ENCODE data around the gene ULBP2. TPM values are rescaled to one million over a fixed set of nuclear protein-coding genes. Genes with fewer than 3 reads are reported as not detected.

ULBP2 gene
- total RNA-seq, 1 experiment from 2014 or later, result not detected

GRCh38 chr6:149922642-149923326 lies 19.0 kb upstream of the ULBP2 start, which contains the start of gene RAET1G:
RAET1G (minus strand) TSS chr6:149923121; CDS start chr6:149923010, 111 bp downstream.
- peaks cover 19% of the 10 kb centered on the region for H3K23me2 ChIP-seq (ENCODE audit: insufficient read length, low read depth, low read length, poor library complexity, severe bottlenecking)
- no peaks in the 10 kb centered on the region for H4K20me1 ChIP-seq (ENCODE audit: control insufficient read depth, insufficient read depth, insufficient read length)
- WGBS (ENCODE audit: extremely low coverage, insufficient read length, low lambda C conversion rate), result no CpG with 5 or more reads among the region's 40 CpGs
- no peaks in the 10 kb centered on the region for H3K9me3 ChIP-seq (ENCODE audit: control insufficient read depth, low read depth, low read length)
- Mint-ChIP-seq H3K36me3 (ENCODE audit: insufficient read depth in 1 of 3, low read depth in 3 of 3) (no peaks in the 10 kb centered on the region; a peak in 1 of 7 replicates), H3K27me3 (ENCODE audit: low read depth) (peaks cover 94% of the 10 kb centered on the region), H3K27ac (no peak within 1 kb of the TSS; a peak in 1 of 7 replicates), H3K4me1 (peaks cover 12 to 19% of the 10 kb centered on the region in 2 experiments), H3K4me3 (peak within 1 kb of the TSS; percentile 69 to 87), H3K9me3 (peaks cover 4 to 6% of the 10 kb centered on the region in 2 experiments; a peak in 4 of 5 replicates)
- H3K56ac ChIP-seq (ENCODE audit: insufficient read length, low read depth, low read length), result no peak within 1 kb of the TSS
- H3K27me3 ChIP-seq (ENCODE audit: insufficient read depth, low read length), result peaks cover 47% of the 10 kb centered on the region
- no peak within 1 kb of the TSS for H3K9ac ChIP-seq (ENCODE audit: extremely low read depth, insufficient read length, low read length)
- H4K5ac ChIP-seq (ENCODE audit: insufficient read length, low read depth, low read length), result no peak within 1 kb of the TSS
- no peak within 1 kb of the TSS for H4K91ac ChIP-seq (ENCODE audit: insufficient read length, low read depth, low read length)
- no peak within 1 kb of the TSS for H2BK15ac ChIP-seq (ENCODE audit: low read depth, low read length)
- H3K4me2 ChIP-seq (ENCODE audit: insufficient read depth, insufficient read length, low read length), result peak within 1 kb of the TSS; percentile 78
- no peak within 1 kb of the TSS for H2BK12ac ChIP-seq (ENCODE audit: insufficient read length, low read depth, low read length)
- H3K23ac ChIP-seq (ENCODE audit: insufficient read length, low read depth, low read length), result no peak within 1 kb of the TSS
- no peak within 1 kb of the TSS for H4K8ac ChIP-seq (replicated peaks; ENCODE audit: insufficient read length, low read depth, low read length)
- no peak within 1 kb of the TSS for H3K18ac ChIP-seq (ENCODE audit: insufficient read length, low read depth, low read length)
- no peak within 1 kb of the TSS for H2AK5ac ChIP-seq (ENCODE audit: insufficient read length, low read length)
- H3K4ac ChIP-seq (ENCODE audit: low read depth, low read length), result no peak within 1 kb of the TSS
- no peak within 1 kb of the TSS for H2BK20ac ChIP-seq (ENCODE audit: low read depth, low read length, poor library complexity, severe bottlenecking)
- no peak within 1 kb of the TSS for H3K27ac ChIP-seq (ENCODE audit: insufficient read length, low read depth, low read length)
- H2BK120ac ChIP-seq (ENCODE audit: low read depth, low read length, poor library complexity, severe bottlenecking), result no peak within 1 kb of the TSS
- no peak within 1 kb of the TSS for H2AFZ ChIP-seq (ENCODE audit: low read length)
- no peaks in the 10 kb centered on the region for H3K79me2 ChIP-seq (ENCODE audit: insufficient read depth, low read length)
- H3K14ac ChIP-seq (ENCODE audit: insufficient read depth, low read length), result no peak within 1 kb of the TSS
- H2BK5ac ChIP-seq (ENCODE audit: insufficient read length, low read length), result no peak within 1 kb of the TSS
- H3K79me1 ChIP-seq (ENCODE audit: insufficient read depth, low read depth, low read length, poor library complexity, severe bottlenecking), result no peaks in the 10 kb centered on the region
- no peaks in the 10 kb centered on the region for H3K4me1 ChIP-seq (ENCODE audit: insufficient read depth, low read length)
- no peak within 1 kb of the TSS for H3T11ph ChIP-seq (ENCODE audit: low read length)
- peak; percentile 97 for DNase-seq
- no peak for TF ChIP-seq CTCF (conservative IDR thresholded peaks at IDR 0.05)

Data from H9 (cell line).